Left ventricle myocardium inferior (tissue), 1 donor: Measurements from ENCODE around the gene TOR1B. TPM values are rescaled to one million over a fixed set of nuclear protein-coding genes. Genes with fewer than 3 reads are reported as not detected.

ENCODE experiments used
- DNase-seq: peaks from one replicate; pipeline ENCODE4 v3.0.0-alpha.2; 2020
- H3K27ac ChIP-seq: fragments of 200-600 bp; replicated peaks from 2 replicates; pipeline ENCODE4 v1.8.0; 2021
- H3K27me3 ChIP-seq: fragments of 200-600 bp; 2 replicates; pipeline ENCODE4 v1.8.0; 2021; ENCODE audit warnings: low read depth
- H3K36me3 ChIP-seq: fragments of 200-600 bp; 2 replicates; pipeline ENCODE4 v1.8.0; 2021
- H3K4me1 ChIP-seq: fragments of 200-600 bp; 2 replicates; pipeline ENCODE4 v1.8.0; 2021
- H3K4me3 ChIP-seq: fragments of 200-600 bp; 2 replicates; pipeline ENCODE4 v1.8.0; 2021; ENCODE audit warnings: mild to moderate bottlenecking, moderate library complexity
- H3K9me3 ChIP-seq: fragments of 200-600 bp; replicated peaks from 2 replicates; pipeline ENCODE4 v1.8.0; 2021
- intact Hi-C: fragments of 100-400 bp; cut with micrococcal nuclease; formaldehyde crosslinking; loops from one replicate; pipeline ENCODE4 v1.11.0; 2022
- total RNA-seq: library from RNA; stranded (reverse); fragmentation: NEBNext Ultra II Directional; extraction: Animal tissue kit (Norgen Biotek cat#: 25700); gene quantifications from one replicate; pipeline ENCODE4 v1.2.1, GENCODE V29; 2021
- TF ChIP-seq, protein P1 (sequence below): fragments of 200-600 bp; IDR thresholded peaks from 2 replicates; pipeline ENCODE4 v1.8.0; 2021; ENCODE audit warnings: antibody characterized with exemption, mild to moderate bottlenecking, borderline replicate concordance
- donor health status: DM: no; HTN: yes; CAD: no; lungs with severe emphysema.

The TOR1B gene
- total RNA-seq, 1 donor from 2014 or later: 10.6 TPM

DNA sequence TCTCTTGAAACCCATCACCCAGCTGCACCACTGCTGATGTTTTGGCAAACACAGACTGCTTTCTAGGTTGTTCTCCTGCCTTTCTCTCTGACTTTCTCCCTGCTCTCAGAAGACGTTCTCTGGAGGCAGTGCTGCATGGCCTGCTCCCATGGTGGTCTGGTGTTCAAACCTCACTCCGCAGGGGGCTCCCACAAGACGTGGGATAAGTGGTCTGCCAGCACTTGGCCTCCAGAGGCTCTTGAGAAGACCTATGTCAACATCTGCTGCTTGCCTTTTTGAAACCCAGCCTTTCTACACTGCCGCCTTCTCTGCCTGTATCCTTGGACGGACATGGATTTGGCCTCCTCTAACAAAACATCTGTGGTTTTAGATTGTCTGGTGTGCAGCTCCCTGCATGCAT is 48.8 kb downstream of the TOR1B start:
- Histone ChIP-seq H3K27ac (no peak overlapping the region), H3K4me1 (no peaks in the 10 kb centered on the region), H3K4me3 (no peak overlapping the region), H3K27me3 (no peaks in the 10 kb centered on the region), H3K36me3 (peaks cover 66% of the 10 kb centered on the region), H3K9me3 (no peaks in the 10 kb centered on the region)
- DNase-seq: no peak
- intact Hi-C loops: no loop called here
- TF ChIP-seq, protein P1, sequence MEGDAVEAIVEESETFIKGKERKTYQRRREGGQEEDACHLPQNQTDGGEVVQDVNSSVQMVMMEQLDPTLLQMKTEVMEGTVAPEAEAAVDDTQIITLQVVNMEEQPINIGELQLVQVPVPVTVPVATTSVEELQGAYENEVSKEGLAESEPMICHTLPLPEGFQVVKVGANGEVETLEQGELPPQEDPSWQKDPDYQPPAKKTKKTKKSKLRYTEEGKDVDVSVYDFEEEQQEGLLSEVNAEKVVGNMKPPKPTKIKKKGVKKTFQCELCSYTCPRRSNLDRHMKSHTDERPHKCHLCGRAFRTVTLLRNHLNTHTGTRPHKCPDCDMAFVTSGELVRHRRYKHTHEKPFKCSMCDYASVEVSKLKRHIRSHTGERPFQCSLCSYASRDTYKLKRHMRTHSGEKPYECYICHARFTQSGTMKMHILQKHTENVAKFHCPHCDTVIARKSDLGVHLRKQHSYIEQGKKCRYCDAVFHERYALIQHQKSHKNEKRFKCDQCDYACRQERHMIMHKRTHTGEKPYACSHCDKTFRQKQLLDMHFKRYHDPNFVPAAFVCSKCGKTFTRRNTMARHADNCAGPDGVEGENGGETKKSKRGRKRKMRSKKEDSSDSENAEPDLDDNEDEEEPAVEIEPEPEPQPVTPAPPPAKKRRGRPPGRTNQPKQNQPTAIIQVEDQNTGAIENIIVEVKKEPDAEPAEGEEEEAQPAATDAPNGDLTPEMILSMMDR: no peak

DNA sequence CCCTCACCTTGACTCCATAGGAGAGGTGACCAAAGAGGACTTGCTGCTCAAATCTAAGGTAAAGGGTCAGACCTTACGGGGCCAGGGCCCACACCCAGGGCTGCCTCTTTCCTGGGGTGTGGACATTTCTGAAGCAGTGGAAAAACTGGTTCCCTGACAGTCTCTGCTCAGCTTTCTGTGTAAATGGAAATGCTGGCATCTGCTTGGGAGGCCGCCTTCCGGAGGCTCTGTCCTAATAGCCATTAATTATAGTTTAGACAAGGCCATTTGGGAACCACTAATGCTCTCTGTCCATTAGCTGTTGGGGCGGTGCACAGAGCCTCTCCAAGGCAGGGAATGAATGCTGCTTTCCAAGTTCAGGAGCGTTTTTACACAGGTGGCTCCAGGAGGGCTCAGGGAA is 49.6 kb downstream of the TOR1B start:
- DNase-seq: no peak
- no peaks in the 10 kb centered on the region for H3K4me1 ChIP-seq
- intact Hi-C loops: no loop called here
- TF ChIP-seq, protein P1: no peak
- H3K36me3 ChIP-seq: peaks cover 73% of the 10 kb centered on the region
- no peaks in the 10 kb centered on the region for H3K9me3 ChIP-seq
- H3K27me3 ChIP-seq: no peaks in the 10 kb centered on the region
- H3K27ac ChIP-seq: no peak overlapping the region
- H3K4me3 ChIP-seq: no peak overlapping the region

DNA sequence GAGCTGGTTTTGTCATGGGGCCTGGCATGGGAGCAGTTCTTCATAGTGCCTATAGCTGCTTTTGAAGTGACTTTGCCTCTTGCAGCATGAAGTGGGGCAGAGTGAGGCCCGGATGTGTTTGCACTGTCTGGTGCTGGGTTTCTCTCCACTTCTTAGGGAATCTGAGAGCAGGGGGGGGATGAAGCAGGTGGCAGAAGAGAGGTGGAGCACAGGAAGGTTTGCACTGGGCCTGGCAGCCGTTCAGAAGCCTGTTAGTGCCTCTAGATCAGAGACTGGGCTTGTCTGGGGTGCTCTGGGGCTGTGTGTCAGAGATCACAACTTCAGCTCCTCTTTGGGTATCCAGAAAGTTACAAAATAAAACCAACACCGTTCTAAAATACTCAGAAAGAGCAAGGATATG is 50.6 kb downstream of the TOR1B start:
- no peak overlapping the region for H3K27ac ChIP-seq
- peaks cover 84% of the 10 kb centered on the region for H3K36me3 ChIP-seq
- no peaks in the 10 kb centered on the region for H3K27me3 ChIP-seq
- DNase-seq: no peak
- TF ChIP-seq, protein P1: no peak
- H3K9me3 ChIP-seq: no peaks in the 10 kb centered on the region
- intact Hi-C loops: no loop called here
- no peaks in the 10 kb centered on the region for H3K4me1 ChIP-seq
- no peak overlapping the region for H3K4me3 ChIP-seq

DNA sequence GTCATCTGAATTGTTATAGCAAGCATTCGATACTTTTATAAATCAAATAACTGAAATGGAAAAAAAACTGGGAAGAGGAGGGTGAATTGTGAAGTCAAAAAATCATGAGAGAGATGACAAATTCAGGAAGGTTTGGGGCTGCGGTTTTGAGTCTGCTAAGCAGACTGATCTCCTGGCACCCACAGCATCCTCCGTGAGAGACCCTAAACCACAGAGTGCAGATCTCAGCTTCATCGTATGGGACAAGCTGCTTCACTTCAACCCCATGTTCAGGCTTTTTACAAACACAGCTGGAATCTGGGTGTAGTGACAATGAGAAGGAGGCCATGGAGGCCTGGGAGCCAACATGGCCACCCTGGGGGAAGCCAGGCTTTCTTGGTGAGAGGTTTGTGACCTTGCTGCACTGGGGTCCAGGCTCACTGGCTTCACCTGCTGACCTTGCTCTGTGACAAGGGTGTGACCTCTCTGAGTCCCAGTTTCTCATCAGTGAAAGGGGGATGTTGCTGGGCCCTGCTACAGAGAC is 51.7 kb downstream of the TOR1B start:
- H3K4me3 ChIP-seq: no peak overlapping the region
- H3K9me3 ChIP-seq: no peaks in the 10 kb centered on the region
- TF ChIP-seq, protein P1: no peak
- DNase-seq: no peak
- no peaks in the 10 kb centered on the region for H3K27me3 ChIP-seq
- intact Hi-C loops: no loop called here
- H3K4me1 ChIP-seq: no peaks in the 10 kb centered on the region
- peaks cover 88% of the 10 kb centered on the region for H3K36me3 ChIP-seq
- no peak overlapping the region for H3K27ac ChIP-seq

DNA sequence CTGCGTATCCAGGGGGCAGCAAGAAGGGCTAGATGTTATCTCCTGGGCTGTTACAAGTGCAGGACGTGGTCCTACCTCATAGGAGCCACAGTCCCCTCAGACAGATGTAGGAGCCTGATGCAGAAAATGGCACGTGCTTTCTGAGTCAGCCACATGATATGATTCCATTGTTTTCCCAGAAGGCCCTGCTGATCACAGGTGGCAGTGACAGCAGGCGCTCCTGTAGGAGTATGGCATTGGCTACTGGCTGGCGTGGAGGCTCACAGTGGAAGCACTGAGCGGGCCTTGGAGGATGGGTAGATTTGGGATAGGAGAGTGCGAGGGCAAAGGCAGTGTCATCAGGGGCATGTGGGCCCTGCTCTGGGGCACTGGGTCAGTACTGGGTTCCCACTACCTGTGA is 54.2 kb downstream of the TOR1B start:
- H3K27me3 ChIP-seq: no peaks in the 10 kb centered on the region
- H3K4me3 ChIP-seq: no peak overlapping the region
- TF ChIP-seq, protein P1: no peak
- no peaks in the 10 kb centered on the region for H3K4me1 ChIP-seq
- no peak overlapping the region for H3K27ac ChIP-seq
- no peaks in the 10 kb centered on the region for H3K9me3 ChIP-seq
- intact Hi-C loops: no loop called here
- no peak for DNase-seq
- H3K36me3 ChIP-seq: peaks cover 88% of the 10 kb centered on the region
